ENCODE results near the gene MEG3. TPM values are rescaled to one million over a fixed set of nuclear protein-coding genes. Genes with fewer than 3 reads are reported as not detected.

MEG3 gene
- total and polyA plus RNA-seq, 2 of the 8 experiments (the other 6 are each of a cell fraction or from before 2014, with no cell fraction given) = 0.17 to 1.1 TPM

DNA sequence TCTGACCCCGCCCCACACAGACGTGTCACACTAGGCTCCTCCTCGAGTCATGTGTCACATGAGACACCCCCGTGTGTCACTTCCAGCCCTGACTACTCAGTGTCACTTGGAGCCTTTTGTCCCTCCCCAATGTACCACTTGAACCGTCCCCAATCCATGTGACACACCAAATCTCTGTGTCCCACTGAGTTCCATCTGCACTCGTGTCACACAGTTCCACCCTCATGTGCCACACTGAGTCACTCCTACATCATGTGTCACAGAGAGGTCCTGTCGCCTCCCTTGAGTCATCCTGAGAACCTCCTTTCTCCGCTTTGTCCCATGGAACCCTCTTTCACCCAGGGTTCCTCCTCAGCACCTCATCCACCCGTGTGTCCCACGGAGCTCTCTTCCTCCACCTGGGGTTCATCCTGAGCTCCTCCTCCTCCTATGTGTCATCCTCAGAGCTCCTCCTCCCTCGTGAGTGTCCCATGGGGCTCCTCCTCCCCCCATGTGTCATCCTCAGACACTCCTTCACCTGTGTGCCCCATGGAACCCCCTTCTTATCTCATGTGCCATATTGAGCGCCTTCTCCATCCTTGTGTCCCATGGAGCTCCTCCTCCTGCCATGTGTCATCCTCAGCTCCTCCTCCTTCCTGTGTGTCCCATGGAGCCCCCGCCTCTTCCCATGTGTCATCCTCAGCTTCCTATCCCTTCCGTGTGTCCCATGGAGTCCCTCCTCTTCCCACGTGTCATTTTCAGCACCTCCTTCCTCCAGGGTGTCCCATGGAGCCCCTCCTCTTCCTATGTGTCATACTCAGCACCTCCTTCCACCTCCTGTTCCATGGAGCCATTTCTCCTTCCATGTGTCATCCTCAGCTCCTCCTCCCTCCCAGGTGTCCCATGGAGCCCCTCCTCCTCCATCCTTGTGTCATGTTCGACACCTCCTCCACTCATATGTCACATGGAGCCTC lies 45.6 kb downstream of the MEG3 start (continued):
- TF ChIP-seq, protein P1, sequence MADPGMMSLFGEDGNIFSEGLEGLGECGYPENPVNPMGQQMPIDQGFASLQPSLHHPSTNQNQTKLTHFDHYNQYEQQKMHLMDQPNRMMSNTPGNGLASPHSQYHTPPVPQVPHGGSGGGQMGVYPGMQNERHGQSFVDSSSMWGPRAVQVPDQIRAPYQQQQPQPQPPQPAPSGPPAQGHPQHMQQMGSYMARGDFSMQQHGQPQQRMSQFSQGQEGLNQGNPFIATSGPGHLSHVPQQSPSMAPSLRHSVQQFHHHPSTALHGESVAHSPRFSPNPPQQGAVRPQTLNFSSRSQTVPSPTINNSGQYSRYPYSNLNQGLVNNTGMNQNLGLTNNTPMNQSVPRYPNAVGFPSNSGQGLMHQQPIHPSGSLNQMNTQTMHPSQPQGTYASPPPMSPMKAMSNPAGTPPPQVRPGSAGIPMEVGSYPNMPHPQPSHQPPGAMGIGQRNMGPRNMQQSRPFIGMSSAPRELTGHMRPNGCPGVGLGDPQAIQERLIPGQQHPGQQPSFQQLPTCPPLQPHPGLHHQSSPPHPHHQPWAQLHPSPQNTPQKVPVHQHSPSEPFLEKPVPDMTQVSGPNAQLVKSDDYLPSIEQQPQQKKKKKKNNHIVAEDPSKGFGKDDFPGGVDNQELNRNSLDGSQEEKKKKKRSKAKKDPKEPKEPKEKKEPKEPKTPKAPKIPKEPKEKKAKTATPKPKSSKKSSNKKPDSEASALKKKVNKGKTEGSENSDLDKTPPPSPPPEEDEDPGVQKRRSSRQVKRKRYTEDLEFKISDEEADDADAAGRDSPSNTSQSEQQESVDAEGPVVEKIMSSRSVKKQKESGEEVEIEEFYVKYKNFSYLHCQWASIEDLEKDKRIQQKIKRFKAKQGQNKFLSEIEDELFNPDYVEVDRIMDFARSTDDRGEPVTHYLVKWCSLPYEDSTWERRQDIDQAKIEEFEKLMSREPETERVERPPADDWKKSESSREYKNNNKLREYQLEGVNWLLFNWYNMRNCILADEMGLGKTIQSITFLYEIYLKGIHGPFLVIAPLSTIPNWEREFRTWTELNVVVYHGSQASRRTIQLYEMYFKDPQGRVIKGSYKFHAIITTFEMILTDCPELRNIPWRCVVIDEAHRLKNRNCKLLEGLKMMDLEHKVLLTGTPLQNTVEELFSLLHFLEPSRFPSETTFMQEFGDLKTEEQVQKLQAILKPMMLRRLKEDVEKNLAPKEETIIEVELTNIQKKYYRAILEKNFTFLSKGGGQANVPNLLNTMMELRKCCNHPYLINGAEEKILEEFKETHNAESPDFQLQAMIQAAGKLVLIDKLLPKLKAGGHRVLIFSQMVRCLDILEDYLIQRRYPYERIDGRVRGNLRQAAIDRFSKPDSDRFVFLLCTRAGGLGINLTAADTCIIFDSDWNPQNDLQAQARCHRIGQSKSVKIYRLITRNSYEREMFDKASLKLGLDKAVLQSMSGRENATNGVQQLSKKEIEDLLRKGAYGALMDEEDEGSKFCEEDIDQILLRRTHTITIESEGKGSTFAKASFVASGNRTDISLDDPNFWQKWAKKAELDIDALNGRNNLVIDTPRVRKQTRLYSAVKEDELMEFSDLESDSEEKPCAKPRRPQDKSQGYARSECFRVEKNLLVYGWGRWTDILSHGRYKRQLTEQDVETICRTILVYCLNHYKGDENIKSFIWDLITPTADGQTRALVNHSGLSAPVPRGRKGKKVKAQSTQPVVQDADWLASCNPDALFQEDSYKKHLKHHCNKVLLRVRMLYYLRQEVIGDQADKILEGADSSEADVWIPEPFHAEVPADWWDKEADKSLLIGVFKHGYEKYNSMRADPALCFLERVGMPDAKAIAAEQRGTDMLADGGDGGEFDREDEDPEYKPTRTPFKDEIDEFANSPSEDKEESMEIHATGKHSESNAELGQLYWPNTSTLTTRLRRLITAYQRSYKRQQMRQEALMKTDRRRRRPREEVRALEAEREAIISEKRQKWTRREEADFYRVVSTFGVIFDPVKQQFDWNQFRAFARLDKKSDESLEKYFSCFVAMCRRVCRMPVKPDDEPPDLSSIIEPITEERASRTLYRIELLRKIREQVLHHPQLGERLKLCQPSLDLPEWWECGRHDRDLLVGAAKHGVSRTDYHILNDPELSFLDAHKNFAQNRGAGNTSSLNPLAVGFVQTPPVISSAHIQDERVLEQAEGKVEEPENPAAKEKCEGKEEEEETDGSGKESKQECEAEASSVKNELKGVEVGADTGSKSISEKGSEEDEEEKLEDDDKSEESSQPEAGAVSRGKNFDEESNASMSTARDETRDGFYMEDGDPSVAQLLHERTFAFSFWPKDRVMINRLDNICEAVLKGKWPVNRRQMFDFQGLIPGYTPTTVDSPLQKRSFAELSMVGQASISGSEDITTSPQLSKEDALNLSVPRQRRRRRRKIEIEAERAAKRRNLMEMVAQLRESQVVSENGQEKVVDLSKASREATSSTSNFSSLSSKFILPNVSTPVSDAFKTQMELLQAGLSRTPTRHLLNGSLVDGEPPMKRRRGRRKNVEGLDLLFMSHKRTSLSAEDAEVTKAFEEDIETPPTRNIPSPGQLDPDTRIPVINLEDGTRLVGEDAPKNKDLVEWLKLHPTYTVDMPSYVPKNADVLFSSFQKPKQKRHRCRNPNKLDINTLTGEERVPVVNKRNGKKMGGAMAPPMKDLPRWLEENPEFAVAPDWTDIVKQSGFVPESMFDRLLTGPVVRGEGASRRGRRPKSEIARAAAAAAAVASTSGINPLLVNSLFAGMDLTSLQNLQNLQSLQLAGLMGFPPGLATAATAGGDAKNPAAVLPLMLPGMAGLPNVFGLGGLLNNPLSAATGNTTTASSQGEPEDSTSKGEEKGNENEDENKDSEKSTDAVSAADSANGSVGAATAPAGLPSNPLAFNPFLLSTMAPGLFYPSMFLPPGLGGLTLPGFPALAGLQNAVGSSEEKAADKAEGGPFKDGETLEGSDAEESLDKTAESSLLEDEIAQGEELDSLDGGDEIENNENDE (IDR thresholded peaks at IDR 0.05; ENCODE audit: insufficient replicate concordance, low read length) = no peak
- TF ChIP-seq SP4 (IDR thresholded peaks at IDR 0.05; ENCODE audit: low read length) (no peak), SP2 (IDR thresholded peaks at IDR 0.05; ENCODE audit: low read length) (no peak), CREB1 (IDR thresholded peaks at IDR 0.05) (no peak), CBX5 (IDR thresholded peaks at IDR 0.05; ENCODE audit: low read depth, low read length) (no peak), FOSL1 (IDR thresholded peaks at IDR 0.05; ENCODE audit: insufficient read depth, low read depth, low read length) (no peak), CHD2 (IDR thresholded peaks at IDR 0.05; ENCODE audit: low read length) (no peak), KDM1A (IDR thresholded peaks at IDR 0.05; ENCODE audit: borderline replicate concordance, low read length) (no peak), SRF (IDR thresholded peaks at IDR 0.05; ENCODE audit: low read depth, low read length) (no peak)

Measured in H1 (cell line).